Trophoblast cell (in vitro differentiated cells and primary cell): ENCODE results near the gene SRSF7.
"Not testable (repeated sequence)": the region's sequence is repeated elsewhere in the genome, so short reads cannot be mapped to it uniquely, and the experiment has no call there.

Experiments used
- DNase-seq, 2 donors: peaks; one replicate each; pipeline ENCODE4 v3.0.0-alpha.2; 2016
- H2AFZ ChIP-seq: 2 replicates; pipeline ENCODE4 v1.6.1; 2013; ENCODE audit warnings: low read length, moderate library complexity, mild to moderate bottlenecking; ENCODE audit not compliant: insufficient read depth, poor library complexity
- H2AK5ac ChIP-seq: 2 replicates; pipeline ENCODE4 v1.6.1; 2013; ENCODE audit warnings: mild to moderate bottlenecking, low read length
- H2BK120ac ChIP-seq: 2 replicates; pipeline ENCODE4 v1.6.1; 2013; ENCODE audit warnings: low read length, mild to moderate bottlenecking, moderate library complexity; ENCODE audit not compliant: insufficient read depth, poor library complexity
- H2BK12ac ChIP-seq: 2 replicates; pipeline ENCODE4 v1.6.1; 2013; ENCODE audit warnings: mild to moderate bottlenecking, low read length, moderate library complexity
- H2BK5ac ChIP-seq: 2 replicates; pipeline ENCODE4 v1.6.1; 2013; ENCODE audit warnings: low read length, low read depth, moderate library complexity, mild to moderate bottlenecking; ENCODE audit not compliant: poor library complexity
- H3K14ac ChIP-seq: 2 replicates; pipeline ENCODE4 v1.6.1; 2013; ENCODE audit warnings: mild to moderate bottlenecking, low read length
- H3K18ac ChIP-seq: 2 replicates; pipeline ENCODE4 v1.6.1; 2013; ENCODE audit warnings: mild to moderate bottlenecking, low read length
- H3K23ac ChIP-seq: 2 replicates; pipeline ENCODE4 v1.6.1; 2013; ENCODE audit warnings: low read length
- H3K27ac ChIP-seq: 2 replicates; pipeline ENCODE4 v1.5.1; 2013; ENCODE audit warnings: low read depth, mild to moderate bottlenecking, inconsistent platforms, low read length, moderate library complexity
- H3K27me3 ChIP-seq: 2 replicates; pipeline ENCODE4 v1.6.1; 2013; ENCODE audit warnings: inconsistent platforms, mild to moderate bottlenecking, low read length, moderate library complexity; ENCODE audit not compliant: insufficient read depth
- H3K36me3 ChIP-seq, 2 experiments: 1 replicate in 1 of 2; 2 replicates in 1 of 2; pipeline ENCODE4 v1.6.1; 2013; ENCODE audit warnings: low read length in 2 of 2, mild to moderate bottlenecking in 2 of 2, moderate library complexity in 1 of 2; ENCODE audit not compliant: insufficient read depth in 2 of 2, control insufficient read depth in 1 of 2
- H3K4ac ChIP-seq: 2 replicates; pipeline ENCODE4 v1.6.1; 2013; ENCODE audit warnings: low read depth, mild to moderate bottlenecking, low read length, moderate library complexity
- H3K4me1 ChIP-seq, 2 experiments: 1 replicate in 1 of 2; 2 replicates in 1 of 2; pipeline ENCODE4 v1.6.1; 2013; ENCODE audit warnings: low read length in 2 of 2, mild to moderate bottlenecking in 2 of 2, moderate library complexity in 1 of 2; ENCODE audit not compliant: insufficient read depth in 2 of 2, control insufficient read depth in 1 of 2
- H3K4me2 ChIP-seq: 2 replicates; pipeline ENCODE4 v1.6.1; 2013; ENCODE audit warnings: inconsistent platforms, mild to moderate bottlenecking, low read length, moderate library complexity
- H3K4me3 ChIP-seq: 2 replicates; pipeline ENCODE4 v1.5.1; 2013; ENCODE audit warnings: mild to moderate bottlenecking, low read depth, low read length, inconsistent platforms
- H3K79me1 ChIP-seq: one replicate; pipeline ENCODE4 v1.6.1; 2013; ENCODE audit warnings: low read length
- H3K79me2 ChIP-seq: 2 replicates; pipeline ENCODE4 v1.6.1; 2013; ENCODE audit warnings: low read length, mild to moderate bottlenecking; ENCODE audit not compliant: control insufficient read depth, insufficient read depth, poor library complexity
- H3K9ac ChIP-seq: 2 replicates; pipeline ENCODE4 v1.6.1; 2013; ENCODE audit warnings: mild to moderate bottlenecking, low read length
- H3K9me3 ChIP-seq: 2 replicates; pipeline ENCODE4 v1.6.1; 2013; ENCODE audit warnings: low read depth, mild to moderate bottlenecking, control low read depth, inconsistent platforms, low read length; ENCODE audit not compliant: insufficient read depth
- H4K12ac ChIP-seq: 2 replicates; pipeline ENCODE4 v1.6.1; 2013; ENCODE audit warnings: low read depth, mild to moderate bottlenecking, low read length, moderate library complexity
- H4K8ac ChIP-seq: 2 replicates; pipeline ENCODE4 v1.6.1; 2013; ENCODE audit warnings: low read depth, mild to moderate bottlenecking, low read length, moderate library complexity
- H4K91ac ChIP-seq: one replicate; pipeline ENCODE4 v1.6.1; 2013; ENCODE audit warnings: low read depth, mild to moderate bottlenecking, low read length, moderate library complexity
- WGBS: extraction: QIAGEN DNeasy Blood & Tissue Kit; methylation state at CpG from one replicate; pipeline ENCODE4 v1.1.7; 2013; ENCODE audit warnings: missing lambda C conversion rate; ENCODE audit not compliant: insufficient read length, insufficient coverage; ENCODE audit errors: extremely low coverage; 5-methylcytosine and 5-hydroxymethylcytosine counted together

Gene SRSF7

DNA sequence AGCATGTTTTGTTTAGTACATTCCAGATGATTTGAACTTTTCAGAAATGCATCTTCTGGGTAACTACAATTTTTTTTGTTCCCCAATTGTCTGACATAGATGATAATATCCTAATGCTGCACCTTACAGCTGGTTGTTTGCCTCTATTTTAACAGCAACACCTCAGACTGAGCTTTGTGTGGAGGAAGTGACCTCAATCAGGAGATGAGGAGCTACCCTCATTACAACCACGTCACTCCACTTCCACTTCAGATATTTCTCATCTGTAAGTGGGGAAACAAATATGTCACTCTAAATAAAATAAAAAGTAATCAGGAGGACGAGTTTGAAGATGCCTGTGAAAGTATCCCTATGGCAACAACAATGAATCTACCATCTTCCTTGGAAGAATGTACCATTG is 12.1 kb upstream of the SRSF7 start:
- DNase-seq, result no peak
- H3K18ac ChIP-seq, result no peak overlapping the region
- no peak overlapping the region for H2BK5ac ChIP-seq
- no peak overlapping the region for H3K4ac ChIP-seq
- no peak overlapping the region for H4K8ac ChIP-seq
- no peak overlapping the region for H3K23ac ChIP-seq
- H3K4me3 ChIP-seq, result no peak overlapping the region
- no peak overlapping the region for H3K14ac ChIP-seq
- no peak overlapping the region for H4K91ac ChIP-seq
- H2AFZ ChIP-seq, result no peak overlapping the region
- H2AK5ac ChIP-seq, result no peak overlapping the region
- no peak overlapping the region for H3K9ac ChIP-seq
- H2BK12ac ChIP-seq, result no peak overlapping the region
- no peak overlapping the region for H3K27ac ChIP-seq
- H3K9me3 ChIP-seq, result no peaks in the 10 kb centered on the region
- H3K4me1 ChIP-seq, result no peaks in the 10 kb centered on the region
- H3K27me3 ChIP-seq, result no peaks in the 10 kb centered on the region
- no peak overlapping the region for H3K4me2 ChIP-seq
- H3K79me1 ChIP-seq, result no peaks in the 10 kb centered on the region
- WGBS, result no CpG with 5 or more reads among the region's 2 CpGs
- no peaks in the 10 kb centered on the region for H3K36me3 ChIP-seq
- H4K12ac ChIP-seq, result no peak overlapping the region
- no peak overlapping the region for H2BK120ac ChIP-seq
- H3K79me2 ChIP-seq, result no peaks in the 10 kb centered on the region

DNA sequence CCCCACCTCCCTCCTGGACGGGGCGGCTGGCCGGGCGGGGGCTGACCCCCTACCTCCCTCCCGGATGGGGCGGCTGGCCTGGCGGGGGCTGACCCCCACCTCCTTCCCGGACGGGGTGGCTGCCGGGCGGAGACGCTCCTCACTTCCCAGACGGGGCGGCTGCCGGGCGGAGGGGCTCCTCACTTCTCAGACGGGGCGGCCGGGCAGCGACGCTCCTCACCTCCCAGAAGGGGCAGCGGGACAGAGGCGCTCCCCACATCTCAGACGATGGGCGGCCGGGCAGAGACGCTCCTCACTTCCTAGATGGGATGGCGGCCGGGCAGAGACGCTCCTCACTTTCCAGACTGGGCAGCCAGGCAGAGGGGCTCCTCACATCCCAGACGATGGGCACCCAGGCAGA is 4.7 kb upstream of the SRSF7 start:
- H3K36me3 ChIP-seq, H2AK5ac ChIP-seq, H3K9ac ChIP-seq, H4K8ac ChIP-seq, H3K4me2 ChIP-seq, H3K79me2 ChIP-seq, DNase-seq, H3K23ac ChIP-seq, H3K9me3 ChIP-seq, H2BK5ac ChIP-seq, H4K91ac ChIP-seq, H3K4me1 ChIP-seq, H3K27ac ChIP-seq, H4K12ac ChIP-seq, H2BK12ac ChIP-seq, H3K79me1 ChIP-seq, H3K4ac ChIP-seq, H3K14ac ChIP-seq, H2AFZ ChIP-seq, H3K27me3 ChIP-seq, H3K18ac ChIP-seq, H2BK120ac ChIP-seq, H3K4me3 ChIP-seq: not testable (repeated sequence)
- WGBS, result no CpG with 5 or more reads among the region's 31 CpGs

DNA sequence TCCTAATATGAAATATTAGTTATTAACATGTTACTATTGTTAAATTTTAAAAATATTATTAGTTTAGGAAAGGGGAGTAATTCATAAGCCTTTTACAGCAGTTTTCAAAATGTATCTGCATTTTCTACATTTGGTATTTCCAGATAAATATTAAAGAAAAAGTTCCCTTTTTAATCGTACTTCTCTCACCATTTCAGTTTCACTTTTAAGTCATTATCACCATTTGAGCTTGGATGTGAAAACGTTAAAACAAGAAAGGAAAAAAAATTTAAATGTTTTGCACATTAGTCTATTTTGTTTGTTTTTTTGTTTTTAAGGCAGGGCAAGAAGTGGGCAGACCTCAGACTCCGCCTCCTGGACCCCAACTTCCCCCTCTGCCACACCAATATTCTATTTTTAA is 3.3 kb upstream of the SRSF7 start:
- Histone ChIP-seq H3K18ac (no peak overlapping the region), H3K23ac (no peak overlapping the region), H4K8ac (no peak overlapping the region), H3K27ac (no peak overlapping the region), H4K91ac (no peak overlapping the region), H3K14ac (no peak overlapping the region), H2BK12ac (no peak overlapping the region), H3K4me1 (no peaks in the 10 kb centered on the region), H3K36me3 (peaks cover under 1% of the 10 kb centered on the region in 2 experiments), H3K9me3 (no peaks in the 10 kb centered on the region), H3K4me3 (no peak overlapping the region), H2AK5ac (no peak overlapping the region), H2BK120ac (no peak overlapping the region), H3K27me3 (no peaks in the 10 kb centered on the region), H3K9ac (no peak overlapping the region), H2BK5ac (no peak overlapping the region), H3K79me2 (peaks cover 17% of the 10 kb centered on the region), H3K4me2 (no peak overlapping the region), H3K4ac (no peak overlapping the region), H2AFZ (no peak overlapping the region), H3K79me1 (peaks cover 16% of the 10 kb centered on the region), H4K12ac (no peak overlapping the region)
- no peak for DNase-seq
- WGBS, result no CpG with 5 or more reads among the region's 3 CpGs

DNA sequence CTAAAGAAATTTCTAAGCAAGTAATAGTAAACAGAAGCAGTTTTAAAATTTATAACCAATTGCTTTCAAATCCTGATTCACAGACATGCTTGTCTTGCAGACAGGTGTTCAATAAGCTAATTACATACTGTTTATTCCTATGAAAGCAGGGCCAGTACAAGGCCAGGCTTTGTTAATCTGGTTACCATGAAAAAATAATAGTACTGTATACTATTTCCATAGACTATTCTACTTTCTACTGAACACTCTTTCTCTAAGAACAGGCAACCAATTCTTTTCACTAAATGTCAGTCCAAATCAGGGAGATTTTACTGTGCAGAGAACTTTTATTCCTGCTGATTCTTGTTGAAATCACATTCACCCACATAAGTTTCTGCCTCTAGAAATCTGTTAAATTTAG is 2.9 kb upstream of the SRSF7 start:
- Histone ChIP-seq H3K79me2 (peaks cover 17% of the 10 kb centered on the region), H2BK5ac (no peak overlapping the region), H3K27me3 (no peaks in the 10 kb centered on the region), H3K4me3 (no peak overlapping the region), H2AFZ (no peak overlapping the region), H3K9ac (no peak overlapping the region), H3K18ac (no peak overlapping the region), H2BK120ac (no peak overlapping the region), H4K91ac (no peak overlapping the region), H4K12ac (no peak overlapping the region), H3K14ac (no peak overlapping the region), H3K36me3 (peaks cover 2 to 3% of the 10 kb centered on the region in 2 experiments), H2BK12ac (no peak overlapping the region), H3K4me2 (no peak overlapping the region), H4K8ac (no peak overlapping the region), H3K4ac (no peak overlapping the region), H3K4me1 (no peaks in the 10 kb centered on the region), H3K9me3 (no peaks in the 10 kb centered on the region), H3K79me1 (peaks cover 16% of the 10 kb centered on the region), H3K27ac (no peak overlapping the region), H2AK5ac (no peak overlapping the region), H3K23ac (no peak overlapping the region)
- no peak for DNase-seq
